ENCODE results near the gene CENPU. TPM values are rescaled to one million over a fixed set of nuclear protein-coding genes. Genes with fewer than 3 reads are reported as not detected.

CENPU gene
- total and polyA plus RNA-seq, 2 of the 8 experiments (the other 6 are each of a cell fraction or from before 2014, with no cell fraction given), result 32.1 to 122 TPM

DNA sequence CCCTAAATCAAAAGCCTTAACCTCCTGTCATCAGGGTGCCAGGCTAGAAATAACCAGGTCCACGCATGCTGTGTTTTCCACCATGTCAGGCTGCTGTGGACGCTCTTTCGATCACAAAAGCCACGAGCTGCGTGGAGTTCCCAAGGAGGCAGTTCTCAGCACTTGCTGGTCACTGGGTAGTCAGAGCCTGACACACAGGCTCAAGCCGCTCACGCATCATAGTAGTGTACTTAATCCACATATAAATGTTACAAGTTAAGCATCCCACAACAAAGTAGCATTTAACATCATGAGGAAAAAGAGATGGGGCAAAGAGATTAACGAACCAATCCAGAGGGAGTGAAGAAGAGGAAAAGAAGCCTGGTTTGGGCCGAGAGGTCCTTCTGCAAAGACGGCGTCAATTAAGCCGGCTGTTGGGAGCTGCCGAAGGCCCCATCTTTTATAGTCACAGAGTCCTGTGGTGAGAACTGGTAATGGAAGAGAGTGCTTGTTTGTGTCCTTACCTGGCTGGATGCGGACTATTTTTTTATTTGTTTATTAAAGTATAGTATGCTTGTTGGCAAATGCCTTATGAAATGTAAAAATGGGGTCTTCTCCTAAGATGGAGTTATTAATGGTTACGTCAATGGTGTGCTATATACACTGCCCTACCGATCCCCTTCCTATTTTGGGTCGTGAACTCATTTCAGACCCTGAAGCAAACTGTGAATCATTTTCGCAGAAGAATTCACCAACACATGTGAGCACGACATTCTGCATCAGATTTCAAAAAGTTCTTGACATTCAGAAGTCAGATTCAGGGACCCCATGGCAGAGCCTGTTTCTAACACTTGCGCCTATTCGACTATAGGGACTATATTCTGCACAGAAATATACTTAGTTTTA is 83.7 kb downstream of the CENPU start (continued):
- TF ChIP-seq, protein P1, sequence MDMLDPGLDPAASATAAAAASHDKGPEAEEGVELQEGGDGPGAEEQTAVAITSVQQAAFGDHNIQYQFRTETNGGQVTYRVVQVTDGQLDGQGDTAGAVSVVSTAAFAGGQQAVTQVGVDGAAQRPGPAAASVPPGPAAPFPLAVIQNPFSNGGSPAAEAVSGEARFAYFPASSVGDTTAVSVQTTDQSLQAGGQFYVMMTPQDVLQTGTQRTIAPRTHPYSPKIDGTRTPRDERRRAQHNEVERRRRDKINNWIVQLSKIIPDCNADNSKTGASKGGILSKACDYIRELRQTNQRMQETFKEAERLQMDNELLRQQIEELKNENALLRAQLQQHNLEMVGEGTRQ (IDR thresholded peaks at IDR 0.05; ENCODE audit: low read length), result no peak
- TF ChIP-seq SIX5 (IDR thresholded peaks at IDR 0.05; ENCODE audit: low read depth, low read length) (no peak), BRCA1 (IDR thresholded peaks at IDR 0.05; ENCODE audit: low read depth, low read length) (no peak), E2F6 (IDR thresholded peaks at IDR 0.05) (peak; percentile 7; the same call in 1 of the 2 replicates), SIN3A (conservative IDR thresholded peaks at IDR 0.05 in 1 of 2, IDR thresholded peaks at IDR 0.05 in 1 of 2; ENCODE audit: low read depth in 1 of 2, low read length in 2 of 2) (no peak)

Measured in H1 (cell line).